AG08396 (cell line): ENCODE results near the gene VCAN.

Experiments used
- DNase-seq: peaks from one replicate; pipeline ENCODE4 v3.0.0; 2012; ENCODE audit warnings: low spot score, mixed read lengths

Gene VCAN

DNA sequence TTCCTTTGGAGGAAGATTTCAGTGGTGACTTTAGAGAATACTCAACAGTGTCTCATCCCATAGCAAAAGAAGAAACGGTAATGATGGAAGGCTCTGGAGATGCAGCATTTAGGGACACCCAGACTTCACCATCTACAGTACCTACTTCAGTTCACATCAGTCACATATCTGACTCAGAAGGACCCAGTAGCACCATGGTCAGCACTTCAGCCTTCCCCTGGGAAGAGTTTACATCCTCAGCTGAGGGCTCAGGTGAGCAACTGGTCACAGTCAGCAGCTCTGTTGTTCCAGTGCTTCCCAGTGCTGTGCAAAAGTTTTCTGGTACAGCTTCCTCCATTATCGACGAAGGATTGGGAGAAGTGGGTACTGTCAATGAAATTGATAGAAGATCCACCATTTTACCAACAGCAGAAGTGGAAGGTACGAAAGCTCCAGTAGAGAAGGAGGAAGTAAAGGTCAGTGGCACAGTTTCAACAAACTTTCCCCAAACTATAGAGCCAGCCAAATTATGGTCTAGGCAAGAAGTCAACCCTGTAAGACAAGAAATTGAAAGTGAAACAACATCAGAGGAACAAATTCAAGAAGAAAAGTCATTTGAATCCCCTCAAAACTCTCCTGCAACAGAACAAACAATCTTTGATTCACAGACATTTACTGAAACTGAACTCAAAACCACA, 67.4 kb downstream of the VCAN start:
- DNase-seq: no peak

DNA sequence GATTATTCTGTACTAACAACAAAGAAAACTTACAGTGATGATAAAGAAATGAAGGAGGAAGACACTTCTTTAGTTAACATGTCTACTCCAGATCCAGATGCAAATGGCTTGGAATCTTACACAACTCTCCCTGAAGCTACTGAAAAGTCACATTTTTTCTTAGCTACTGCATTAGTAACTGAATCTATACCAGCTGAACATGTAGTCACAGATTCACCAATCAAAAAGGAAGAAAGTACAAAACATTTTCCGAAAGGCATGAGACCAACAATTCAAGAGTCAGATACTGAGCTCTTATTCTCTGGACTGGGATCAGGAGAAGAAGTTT, 67.9 kb downstream of the VCAN start:
- DNase-seq: no peak

DNA sequence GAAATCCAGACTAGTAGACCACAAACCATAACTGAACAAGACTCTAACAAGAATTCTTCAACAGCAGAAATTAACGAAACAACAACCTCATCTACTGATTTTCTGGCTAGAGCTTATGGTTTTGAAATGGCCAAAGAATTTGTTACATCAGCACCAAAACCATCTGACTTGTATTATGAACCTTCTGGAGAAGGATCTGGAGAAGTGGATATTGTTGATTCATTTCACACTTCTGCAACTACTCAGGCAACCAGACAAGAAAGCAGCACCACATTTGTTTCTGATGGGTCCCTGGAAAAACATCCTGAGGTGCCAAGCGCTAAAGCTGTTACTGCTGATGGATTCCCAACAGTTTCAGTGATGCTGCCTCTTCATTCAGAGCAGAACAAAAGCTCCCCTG, 68.6 kb downstream of the VCAN start:
- DNase-seq: no peak

DNA sequence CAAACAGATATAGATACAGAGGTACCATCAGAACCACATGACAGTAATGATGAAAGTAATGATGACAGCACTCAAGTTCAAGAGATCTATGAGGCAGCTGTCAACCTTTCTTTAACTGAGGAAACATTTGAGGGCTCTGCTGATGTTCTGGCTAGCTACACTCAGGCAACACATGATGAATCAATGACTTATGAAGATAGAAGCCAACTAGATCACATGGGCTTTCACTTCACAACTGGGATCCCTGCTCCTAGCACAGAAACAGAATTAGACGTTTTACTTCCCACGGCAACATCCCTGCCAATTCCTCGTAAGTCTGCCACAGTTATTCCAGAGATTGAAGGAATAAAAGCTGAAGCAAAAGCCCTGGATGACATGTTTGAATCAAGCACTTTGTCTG, 69.2 kb downstream of the VCAN start:
- no peak for DNase-seq

DNA sequence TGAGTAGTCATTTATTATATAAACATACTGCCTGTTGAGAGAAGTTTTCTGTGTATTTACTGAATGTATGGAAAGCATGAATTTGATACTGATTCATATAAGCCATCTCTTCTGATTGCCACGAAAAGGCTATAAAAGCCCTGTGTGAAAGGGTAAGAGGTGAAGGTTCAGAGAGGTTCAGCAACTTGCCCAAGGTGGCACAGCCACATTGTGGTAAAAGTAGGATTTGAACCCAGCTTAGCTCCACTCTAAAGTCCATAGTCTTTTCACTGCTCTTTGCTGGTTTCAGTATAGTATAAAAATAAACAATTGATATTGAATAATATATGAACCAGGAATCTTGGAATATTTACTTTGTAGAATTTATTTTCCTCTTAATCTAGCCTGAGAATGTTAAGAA, 71.3 kb downstream of the VCAN start:
- DNase-seq: no peak

DNA sequence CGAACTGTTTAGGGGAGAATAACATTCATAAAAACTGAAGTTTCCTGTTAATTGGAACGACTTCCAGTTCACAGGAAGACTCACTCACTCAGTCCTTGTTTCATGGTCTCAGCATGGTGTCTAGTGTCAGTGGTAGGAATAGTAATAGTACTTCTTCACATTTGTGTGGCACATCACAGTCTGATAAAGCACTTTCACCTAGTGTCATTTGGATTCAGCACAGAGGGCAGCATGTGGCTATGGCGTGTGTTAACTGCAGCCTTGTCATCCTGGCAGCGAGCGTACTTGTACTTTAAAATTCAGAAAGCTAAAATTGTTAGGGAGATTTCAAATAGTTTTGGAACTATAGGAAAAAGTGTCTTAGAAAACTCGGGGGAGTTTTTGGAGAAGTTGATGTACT, 72.4 kb downstream of the VCAN start:
- DNase-seq: no peak

DNA sequence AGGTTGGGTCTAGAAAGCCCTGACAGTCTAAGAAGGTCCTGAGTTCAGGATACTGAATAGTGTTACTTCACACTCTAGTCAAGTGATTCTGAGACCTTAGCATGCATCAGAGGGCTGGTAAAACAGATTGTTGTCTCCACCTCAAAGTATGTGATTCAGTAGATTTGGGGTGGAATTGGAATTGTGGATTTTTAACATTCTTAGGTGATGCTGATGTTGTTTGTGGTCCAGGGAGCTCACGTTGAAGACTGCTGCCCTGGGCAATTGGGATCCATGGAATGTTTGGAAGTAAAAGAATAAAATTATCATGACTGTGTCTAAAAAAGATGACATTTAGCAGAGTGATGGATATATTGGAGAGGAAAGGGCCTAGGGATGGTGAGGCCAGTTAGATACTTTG, 75.6 kb downstream of the VCAN start:
- DNase-seq: no peak

DNA sequence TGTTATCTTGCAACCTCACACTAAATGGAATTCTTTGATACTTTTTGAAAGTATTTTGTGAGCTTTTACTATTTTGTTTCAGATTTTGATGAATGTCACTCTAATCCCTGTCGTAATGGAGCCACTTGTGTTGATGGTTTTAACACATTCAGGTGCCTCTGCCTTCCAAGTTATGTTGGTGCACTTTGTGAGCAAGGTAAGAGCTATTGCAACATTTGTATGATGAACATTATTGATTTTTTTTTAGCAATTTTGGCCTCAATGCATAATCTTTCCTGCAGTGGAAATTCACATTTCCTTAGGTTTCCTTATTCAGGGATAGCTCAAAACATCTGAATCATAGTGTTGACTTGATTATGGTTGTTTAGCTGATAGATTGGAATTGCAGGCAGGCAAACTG, 76.3 kb downstream of the VCAN start:
- no peak for DNase-seq

DNA sequence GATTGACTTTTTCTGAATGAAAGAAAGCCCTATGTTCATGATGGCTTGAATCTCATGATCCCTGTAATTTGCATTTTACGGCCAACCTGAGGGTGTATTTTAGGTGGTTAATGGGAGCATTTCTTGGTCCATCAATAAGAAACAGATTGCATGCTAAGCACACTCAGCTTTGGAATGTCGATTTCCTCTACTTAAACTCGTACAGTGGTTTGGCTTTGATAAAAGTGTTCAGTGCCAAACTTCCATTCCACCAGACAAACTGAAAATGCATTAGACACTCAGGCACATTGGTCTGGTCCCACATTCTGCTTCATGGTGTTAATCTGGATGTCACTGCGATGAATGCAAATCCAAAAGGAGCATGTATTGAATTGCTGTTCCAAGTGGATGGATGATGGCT, 77.0 kb downstream of the VCAN start:
- no peak for DNase-seq

DNA sequence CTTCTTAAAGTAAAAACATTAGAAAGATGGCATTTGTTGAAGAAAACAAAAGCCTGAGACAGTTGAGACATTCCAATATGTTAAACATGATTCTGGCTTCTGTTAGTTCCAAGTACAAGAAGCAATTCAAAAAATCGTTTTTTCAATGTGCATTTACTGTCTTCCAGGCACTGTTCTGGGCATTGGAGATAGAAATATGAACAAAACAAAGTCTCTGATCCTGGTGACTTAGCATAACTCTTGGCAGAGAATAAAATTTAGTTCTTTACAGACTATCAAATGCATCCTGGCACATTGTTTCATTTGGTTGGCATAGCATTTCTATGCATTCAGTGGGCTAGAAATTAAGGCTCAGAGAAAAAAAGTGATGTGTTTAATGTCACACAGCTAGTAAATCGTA, 77.5 kb downstream of the VCAN start:
- no peak for DNase-seq

DNA sequence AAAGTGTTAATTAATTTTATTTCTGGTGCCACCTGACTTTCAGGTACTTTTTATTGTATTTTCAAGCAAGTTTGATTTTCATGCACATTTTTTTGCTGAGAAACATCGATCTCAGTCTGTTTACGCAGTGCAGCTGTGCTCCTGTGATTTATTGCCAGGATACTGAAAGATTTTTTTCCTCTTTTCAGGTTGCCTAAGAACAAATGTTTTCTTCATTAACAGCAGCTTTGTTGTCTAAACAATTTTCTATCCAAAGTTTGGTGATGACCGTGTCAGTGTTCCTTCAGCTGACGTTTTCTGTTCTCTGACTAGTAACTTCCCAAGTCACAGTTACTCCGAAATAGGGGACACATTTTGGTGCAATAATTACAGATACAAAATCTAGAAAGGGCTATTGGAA, 78.1 kb downstream of the VCAN start:
- DNase-seq: no peak

DNA sequence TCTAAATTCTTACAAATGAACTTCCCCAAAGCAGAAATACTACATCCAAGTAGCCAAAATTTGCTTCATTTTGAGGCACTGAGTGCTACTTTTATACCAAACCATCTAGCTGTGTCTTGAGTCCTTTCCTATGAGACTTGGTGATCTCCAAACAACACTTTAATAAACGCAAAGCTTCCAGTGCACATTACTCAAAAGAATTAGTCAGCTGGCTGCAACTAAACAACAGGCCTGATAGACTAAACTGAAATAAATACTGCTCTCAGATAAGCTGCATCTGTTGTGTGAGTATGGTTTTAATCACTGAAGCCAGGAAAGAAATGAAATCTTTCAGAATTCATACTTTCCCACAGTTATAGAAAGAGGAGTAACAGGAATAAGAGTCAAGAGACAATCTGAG, 80.3 kb downstream of the VCAN start:
- no peak for DNase-seq

DNA sequence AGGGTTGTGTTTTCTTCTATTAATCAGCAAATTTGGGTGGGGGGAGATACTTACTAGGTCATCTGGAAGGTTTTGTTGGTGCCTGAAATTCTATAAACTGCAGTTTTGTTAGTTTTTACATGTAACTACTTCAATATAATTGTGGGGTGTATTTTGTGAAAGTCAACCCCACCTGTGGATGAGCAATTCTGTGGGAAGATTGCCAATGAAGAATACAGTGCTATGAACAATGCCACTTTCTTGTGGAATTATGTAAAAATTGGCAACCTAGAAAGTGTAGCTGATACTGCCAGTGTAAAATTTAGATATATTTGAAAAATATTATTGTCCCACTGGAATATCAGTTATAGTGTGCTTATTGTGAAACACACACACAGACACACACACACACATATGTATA, 80.7 kb downstream of the VCAN start:
- no peak for DNase-seq

DNA sequence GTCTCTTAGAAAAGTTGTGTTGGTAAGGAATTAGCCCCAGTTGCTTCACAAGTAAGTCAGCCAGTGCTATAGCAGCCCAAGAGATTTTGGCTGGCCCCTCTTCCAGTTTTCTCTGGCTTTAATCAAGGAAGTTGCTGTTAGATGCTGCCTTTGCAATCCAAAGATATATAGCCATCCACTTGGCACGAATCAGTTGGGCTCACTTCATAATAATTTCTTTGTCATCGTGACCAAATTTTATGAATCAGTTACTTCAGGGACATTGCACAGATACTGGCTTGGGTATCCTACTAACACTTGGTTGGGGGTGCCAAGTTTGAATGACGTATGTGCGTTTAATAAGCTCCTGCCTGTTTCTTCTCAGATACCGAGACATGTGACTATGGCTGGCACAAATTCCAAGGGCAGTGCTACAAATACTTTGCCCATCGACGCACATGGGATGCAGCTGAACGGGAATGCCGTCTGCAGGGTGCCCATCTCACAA, 81.5 kb downstream of the VCAN start:
- no peak for DNase-seq

DNA sequence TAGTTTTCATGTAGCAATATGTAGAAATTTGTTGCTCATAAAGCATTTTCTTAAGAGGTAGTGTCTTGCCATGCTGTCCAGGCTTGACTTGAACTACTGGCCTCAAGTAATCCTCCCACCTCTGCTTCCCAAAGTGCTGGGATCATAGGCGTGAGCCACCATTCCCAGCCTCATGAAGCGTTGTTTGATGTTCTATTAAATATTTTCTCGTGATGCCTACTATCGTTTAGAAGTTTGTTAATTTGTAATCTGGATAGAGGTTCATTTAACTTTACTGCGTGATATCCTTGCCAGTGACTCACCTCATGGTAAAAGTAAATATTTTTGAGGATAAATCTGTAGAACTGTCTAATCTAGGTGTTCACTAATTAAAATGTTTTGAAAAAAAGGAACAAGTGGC, 82.6 kb downstream of the VCAN start:
- DNase-seq: no peak

DNA sequence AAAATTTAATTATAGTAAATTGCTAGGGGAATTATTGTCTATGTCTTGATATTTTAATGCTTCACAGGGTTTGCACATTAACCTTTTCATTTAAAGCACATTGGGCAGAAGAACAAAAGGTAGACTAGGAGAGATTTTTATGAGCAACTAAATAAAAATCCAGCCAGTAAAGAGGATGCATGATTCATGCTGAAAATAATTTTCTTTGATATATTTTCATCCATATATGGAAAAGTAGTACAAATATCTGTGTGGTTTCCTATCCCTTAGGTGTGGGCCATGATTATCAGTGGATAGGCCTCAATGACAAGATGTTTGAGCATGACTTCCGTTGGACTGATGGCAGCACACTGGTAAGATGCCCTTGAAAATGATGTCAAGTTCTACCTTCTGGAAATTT, 83.1 kb downstream of the VCAN start:
- DNase-seq: no peak

DNA sequence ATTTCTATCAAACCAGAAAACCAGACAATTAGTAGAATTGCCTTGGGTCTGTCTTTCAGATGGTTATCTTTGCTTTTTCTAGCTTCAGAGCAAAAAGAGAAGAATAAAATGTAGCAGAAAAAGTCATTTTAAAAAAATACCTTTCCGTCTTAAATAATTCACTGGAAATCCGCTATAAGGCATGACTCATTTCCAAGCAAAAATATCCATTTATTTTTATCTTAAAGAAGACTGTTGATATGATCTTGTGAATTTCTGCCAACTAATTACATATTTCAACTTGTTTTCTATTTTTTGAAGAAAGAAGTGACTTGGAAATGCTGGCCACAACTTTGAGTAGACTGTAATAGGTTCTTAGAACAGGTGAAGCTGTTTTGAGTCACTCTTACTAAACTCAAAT, 83.7 kb downstream of the VCAN start:
- no peak for DNase-seq

DNA sequence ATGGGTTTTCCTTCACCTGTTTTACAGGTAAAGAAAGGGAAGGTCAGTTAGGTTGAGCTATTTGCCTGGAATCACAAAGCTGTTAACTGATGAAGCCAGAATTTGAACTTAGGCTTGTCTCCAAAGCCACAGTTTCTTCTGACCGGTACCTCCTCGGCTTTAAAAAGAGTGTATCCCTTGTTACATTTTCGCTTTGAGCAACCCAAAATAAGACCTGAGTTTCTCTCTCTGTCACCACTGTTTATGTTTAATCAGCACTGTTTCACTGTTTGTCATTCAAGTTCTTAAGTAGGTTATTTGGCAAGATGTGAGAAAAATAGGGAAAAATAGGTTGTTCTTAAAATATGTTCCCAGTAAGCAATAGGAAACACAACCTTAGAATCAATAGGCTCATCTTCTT, 84.6 kb downstream of the VCAN start:
- DNase-seq: no peak

DNA sequence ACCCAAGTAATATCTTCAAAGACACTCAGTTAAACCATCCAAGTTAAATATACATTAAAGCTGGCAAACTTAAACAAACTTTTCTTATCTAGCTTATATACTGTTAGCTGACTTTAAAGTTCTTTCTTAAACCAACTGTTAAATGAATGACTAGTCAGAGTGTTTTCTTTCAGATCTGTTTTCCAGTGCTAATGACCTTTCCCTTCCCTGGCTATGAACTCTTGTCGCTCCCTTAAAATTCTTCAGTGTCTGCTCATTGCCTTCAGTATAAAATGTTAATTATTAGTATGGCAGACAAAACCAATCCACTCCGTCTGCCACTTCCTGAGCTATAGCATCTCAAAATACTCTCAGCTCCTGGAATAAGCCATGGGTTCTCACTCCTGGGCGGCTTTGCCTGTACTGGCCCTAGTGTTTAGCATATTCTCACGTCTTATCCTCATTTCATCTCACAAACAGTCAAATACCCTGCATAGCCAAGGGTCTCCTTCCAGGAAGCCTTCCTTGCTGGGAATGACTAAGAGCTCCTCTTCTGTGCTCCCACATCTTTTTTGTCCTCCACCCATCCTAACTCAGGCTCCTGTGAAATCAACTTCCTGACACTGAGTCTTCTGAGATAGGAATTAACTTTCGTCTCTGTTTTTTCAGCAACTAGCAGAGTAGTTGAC, 87.7 kb downstream of the VCAN start:
- no peak for DNase-seq

DNA sequence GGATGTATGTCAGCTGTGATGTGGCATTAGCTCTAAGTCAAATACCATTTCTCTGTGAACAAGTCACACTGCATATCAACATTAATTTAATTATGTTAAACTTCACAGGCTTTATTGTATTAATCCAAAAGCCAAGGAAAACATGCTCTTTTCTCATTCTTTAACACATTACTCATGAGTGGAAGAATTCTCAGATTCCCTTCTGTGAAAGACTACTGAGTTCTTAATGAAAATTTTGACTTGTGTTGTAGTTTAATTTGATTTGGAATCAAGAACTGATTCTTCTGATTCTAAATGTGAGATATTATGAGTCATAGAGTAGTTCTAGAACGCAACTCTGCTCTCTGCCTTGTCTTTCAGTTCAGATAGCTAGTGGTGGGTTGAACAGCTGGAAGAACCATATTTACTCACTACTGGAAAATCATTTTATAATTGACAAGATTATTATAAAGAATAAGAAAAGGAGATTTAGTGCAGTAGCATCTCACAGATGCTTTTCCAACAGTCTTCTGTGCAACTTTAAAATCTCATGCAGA, 90.6 kb downstream of the VCAN start:
- DNase-seq: no peak

DNA sequence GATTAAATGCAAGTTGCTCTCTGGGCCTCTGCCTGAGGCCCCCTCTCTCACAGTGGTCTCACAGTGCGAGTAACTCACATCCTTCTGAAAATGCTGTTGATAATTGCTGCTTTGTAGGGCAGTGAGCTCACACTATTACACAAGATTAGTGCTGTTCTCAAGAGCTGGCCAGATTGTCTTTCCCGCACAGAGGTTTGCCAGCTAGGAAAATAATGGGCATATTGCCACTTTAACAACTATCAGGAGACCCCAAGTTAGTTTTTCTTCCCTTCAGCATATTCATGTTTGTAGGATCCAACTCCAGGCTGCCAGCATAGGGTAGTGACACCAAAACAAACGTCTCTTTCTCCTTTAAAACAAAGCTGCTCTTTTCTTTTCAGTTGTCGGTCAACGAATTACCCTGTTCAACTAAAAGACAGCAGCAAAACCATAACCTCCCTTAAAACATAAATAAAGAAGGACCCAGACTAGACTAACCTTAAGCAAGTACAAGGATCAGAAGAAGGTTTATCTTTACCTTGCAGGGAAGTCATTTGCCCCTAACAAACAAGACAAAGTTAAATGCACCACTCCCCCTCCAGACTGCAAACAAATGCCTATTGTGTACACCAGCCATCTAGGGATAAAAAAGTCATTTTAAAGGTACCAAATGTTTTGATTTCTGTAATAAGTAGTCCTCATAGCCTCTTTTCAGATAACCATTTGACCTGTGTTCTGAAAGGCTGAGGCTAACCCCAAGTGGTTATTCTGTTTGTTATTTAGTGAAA, 91.4 kb downstream of the VCAN start:
- no peak for DNase-seq

DNA sequence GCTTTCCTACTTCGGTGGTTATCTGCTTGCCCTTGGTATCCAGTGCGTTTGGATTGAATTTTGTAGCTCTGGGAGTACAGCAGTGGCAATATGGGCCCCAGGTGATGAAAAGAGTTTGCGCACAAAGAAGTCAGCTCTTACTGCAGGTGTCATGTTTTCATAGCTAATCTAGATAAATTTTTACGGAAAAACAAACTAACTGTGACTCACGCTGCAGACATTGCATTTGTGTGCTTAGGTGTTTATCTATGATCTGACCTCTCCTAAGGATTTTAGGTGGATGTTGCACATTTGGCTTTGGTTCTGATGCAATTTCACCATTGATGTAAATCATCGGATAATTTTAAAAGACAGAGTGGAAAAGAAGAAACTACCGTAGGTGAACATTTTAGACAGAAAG, 92.1 kb downstream of the VCAN start:
- DNase-seq: no peak

DNA sequence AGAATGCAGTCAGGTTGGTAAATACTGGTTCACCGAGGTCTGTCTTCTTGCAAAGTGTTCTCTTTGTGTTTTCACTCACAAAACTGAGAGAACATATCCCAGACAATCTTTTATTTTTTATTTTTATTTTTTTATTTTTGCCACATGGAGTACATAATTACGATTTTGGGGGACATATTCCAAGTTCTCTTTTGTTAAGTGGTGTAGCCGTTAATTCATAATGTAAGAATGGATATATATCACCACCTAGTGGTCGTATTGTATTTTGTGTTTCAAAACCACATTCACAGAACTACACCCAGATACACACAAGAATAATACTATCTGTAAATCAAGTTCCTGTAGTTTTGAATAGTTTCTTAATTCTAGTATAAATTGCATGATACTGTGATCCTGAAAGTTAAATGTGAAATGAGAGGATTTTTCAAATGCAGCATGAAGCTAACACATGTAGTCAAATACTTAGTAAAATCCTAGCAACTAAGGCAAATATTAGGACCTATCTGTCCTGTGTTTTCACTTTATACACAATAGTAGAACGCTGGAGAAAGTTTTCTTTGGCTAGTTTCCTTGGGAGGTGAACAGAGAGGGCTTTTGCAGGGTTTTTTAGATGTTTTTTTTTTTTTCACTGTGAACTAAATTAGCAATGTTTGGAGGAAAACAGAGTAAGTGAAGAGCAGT, 92.7 kb downstream of the VCAN start:
- no peak for DNase-seq
